GM12865 (cell line): ENCODE data around the gene ALDH6A1.

ENCODE experiments used
- DNase-seq: peaks from one replicate; pipeline ENCODE4 v3.0.0; 2010; ENCODE audit warnings: low read depth
- H3K4me3 ChIP-seq: 2 replicates; pipeline ENCODE4 v1.5.1; 2011; ENCODE audit warnings: mild to moderate bottlenecking, low read depth, low read length, control low read depth
- TF ChIP-seq, protein P1 (sequence below): IDR thresholded peaks from 2 replicates; pipeline ENCODE4 v1.5.1; 2011; ENCODE audit warnings: low read length, control low read depth, low read depth, inconsistent platforms; ENCODE audit not compliant: insufficient read depth; ENCODE audit errors: missing control alignments

Gene ALDH6A1

DNA sequence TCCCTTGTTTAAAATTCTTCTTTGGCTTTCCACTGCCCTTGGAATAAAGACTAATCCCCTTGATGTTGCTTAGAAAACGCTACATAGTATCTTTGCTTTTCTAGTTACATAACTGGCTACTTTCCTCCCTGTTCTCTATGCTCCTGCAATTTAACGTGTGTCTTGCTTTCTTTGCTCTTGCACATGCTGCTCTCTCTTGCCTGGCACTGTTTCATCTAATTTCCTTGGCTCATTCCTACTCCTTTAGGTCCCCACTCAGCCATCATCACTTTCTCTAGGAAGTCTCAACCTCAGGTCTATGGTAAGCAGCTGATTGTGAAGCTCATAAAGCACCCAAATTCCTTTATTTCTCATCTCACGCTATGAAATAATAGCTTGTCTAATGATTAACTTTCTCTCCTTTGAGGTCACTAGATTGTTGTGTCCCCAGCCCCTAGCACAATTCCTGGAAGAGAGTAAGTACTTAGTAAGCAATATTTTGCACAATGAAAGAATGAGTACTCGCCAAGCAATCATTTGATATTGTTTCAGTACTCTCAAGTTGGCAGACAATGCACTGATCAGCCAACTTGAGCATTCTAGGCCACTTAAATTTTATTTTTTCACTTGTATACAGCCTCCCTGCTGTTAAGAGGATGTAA is 3.3 kb downstream of the ALDH6A1 start:
- H3K4me3 ChIP-seq: no peak overlapping the region
- TF ChIP-seq, protein P1, sequence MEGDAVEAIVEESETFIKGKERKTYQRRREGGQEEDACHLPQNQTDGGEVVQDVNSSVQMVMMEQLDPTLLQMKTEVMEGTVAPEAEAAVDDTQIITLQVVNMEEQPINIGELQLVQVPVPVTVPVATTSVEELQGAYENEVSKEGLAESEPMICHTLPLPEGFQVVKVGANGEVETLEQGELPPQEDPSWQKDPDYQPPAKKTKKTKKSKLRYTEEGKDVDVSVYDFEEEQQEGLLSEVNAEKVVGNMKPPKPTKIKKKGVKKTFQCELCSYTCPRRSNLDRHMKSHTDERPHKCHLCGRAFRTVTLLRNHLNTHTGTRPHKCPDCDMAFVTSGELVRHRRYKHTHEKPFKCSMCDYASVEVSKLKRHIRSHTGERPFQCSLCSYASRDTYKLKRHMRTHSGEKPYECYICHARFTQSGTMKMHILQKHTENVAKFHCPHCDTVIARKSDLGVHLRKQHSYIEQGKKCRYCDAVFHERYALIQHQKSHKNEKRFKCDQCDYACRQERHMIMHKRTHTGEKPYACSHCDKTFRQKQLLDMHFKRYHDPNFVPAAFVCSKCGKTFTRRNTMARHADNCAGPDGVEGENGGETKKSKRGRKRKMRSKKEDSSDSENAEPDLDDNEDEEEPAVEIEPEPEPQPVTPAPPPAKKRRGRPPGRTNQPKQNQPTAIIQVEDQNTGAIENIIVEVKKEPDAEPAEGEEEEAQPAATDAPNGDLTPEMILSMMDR: no peak
- DNase-seq: no peak

- no peak overlapping the region for H3K4me3 ChIP-seq
- TF ChIP-seq, protein P1: no peak
- DNase-seq: no peak
Observed at GRCh38 chr14:74077401-74077800, 6.9 kb downstream of the ALDH6A1 start.

DNA sequence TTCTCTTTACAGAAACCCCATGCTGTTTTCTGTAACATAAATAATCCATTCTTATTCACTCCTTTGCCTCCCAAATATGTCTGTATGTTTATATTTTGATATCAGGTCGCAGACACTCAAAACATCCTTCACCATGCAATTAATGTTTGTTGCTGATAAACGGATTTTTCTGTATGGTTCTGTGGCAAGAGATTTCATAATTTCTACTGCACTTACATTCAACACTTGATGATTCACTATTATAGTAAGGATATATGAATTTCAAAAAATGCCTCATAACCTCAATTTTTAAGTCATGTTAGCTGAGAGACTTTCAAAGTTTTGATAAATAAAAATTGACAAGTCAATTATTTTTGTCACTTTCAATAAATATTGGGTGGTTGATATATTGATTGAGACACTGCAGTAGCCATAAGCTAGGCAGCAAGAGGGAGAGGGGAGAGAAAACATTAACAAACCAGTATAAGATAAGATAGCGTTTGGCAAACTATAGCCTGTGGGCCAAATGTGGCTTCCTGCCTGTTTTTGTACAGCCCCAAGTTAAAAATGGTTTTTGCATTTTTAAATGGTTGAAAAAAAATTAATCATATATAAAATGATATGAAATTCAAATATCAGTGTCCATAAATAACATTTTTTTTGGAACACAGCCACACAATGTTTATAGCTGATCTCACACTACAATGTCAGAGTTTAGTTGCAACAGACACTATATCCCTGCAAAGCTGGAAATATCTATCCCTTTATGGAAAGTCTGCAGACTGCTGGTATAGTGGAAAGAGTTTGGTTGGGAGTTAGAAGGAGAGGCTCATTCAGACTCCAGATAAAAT is 18.3 kb downstream of the ALDH6A1 start:
- no peak for DNase-seq
- no peak overlapping the region for H3K4me3 ChIP-seq
- TF ChIP-seq, protein P1: no peak

DNA sequence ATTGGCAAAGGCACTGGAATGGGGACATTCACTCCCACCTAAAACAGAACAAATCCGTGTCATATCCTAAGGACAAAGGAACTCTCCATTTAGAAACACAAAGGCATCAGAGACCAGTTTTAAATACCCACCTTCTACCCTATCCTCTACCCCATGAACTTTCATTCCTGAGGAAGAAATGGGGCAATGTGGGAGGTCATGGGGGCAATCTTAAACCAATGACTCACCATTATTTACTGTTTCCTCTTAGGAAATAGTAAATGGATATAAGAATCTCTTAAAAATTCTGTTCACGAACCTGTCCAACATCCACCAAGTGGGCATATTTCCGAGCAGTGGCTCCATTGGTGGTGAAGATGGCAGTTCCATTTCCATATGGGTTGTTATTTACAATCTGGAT is 19.4 kb downstream of the ALDH6A1 start:
- no peak overlapping the region for H3K4me3 ChIP-seq
- TF ChIP-seq, protein P1: no peak
- DNase-seq: no peak

DNA sequence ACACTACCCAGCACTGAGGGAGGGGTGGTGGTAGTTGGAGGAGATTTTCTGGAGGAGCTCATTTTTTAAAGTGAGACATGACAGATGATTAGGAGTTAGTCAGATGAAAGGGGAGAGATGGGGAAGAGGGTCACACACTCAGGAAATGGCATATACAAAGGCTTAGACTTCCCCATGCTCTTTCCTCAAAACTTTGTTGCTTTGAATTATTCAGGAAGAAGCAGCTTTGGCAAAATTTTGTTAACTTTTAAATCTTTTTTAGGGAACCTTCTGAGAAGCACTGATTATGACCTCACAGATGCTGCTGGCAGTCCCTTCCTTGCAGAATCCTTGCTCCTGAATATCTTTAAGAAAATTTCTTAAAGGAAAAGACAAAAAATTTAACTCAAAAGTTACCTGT is 19.8 kb downstream of the ALDH6A1 start:
- TF ChIP-seq, protein P1: no peak
- no peak overlapping the region for H3K4me3 ChIP-seq

GRCh38 chr14:74062809-74063150 is 21.5 kb downstream of the ALDH6A1 start:
- TF ChIP-seq, protein P1: no peak
- no peak for DNase-seq
- H3K4me3 ChIP-seq: no peak overlapping the region

More for the DNA sequence above, 19.8 kb downstream of the ALDH6A1 start:
- DNase-seq: no peak
